Thymus (tissue), 11 donors: ENCODE data around the gene HDAC8. TPM values are rescaled to one million over a fixed set of nuclear protein-coding genes. Genes with fewer than 3 reads are reported as not detected.

ENCODE experiments used
- DNase-seq, 9 donors: peaks; one replicate each; pipeline ENCODE4 v3.0.0-alpha.2; 2013; ENCODE audit warnings: low spot score in 9 of 9, low read depth in 6 of 9, missing footprints in 1 of 9
- H3K27ac ChIP-seq, 2 donors: one replicate each; pipeline ENCODE4 v1.5.1; 2013; ENCODE audit warnings: control low read depth in 1 of 2, low read depth in 1 of 2, low read length in 1 of 2, mild to moderate bottlenecking in 1 of 2, moderate library complexity in 1 of 2
- H3K27me3 ChIP-seq, 2 donors: one replicate each; pipeline ENCODE4 v1.5.1; 2013; ENCODE audit warnings: low read length in 1 of 2; ENCODE audit not compliant: control insufficient read depth in 2 of 2, insufficient read depth in 1 of 2
- H3K36me3 ChIP-seq, 2 donors: one replicate each; pipeline ENCODE4 v1.5.1; 2013; ENCODE audit warnings: low read length in 1 of 2, mild to moderate bottlenecking in 1 of 2, moderate library complexity in 1 of 2; ENCODE audit not compliant: control insufficient read depth in 2 of 2, insufficient read depth in 2 of 2
- H3K4me1 ChIP-seq, 2 donors: one replicate each; pipeline ENCODE4 v1.5.1; 2013; ENCODE audit warnings: low read length in 2 of 2; ENCODE audit not compliant: control insufficient read depth in 2 of 2, insufficient read depth in 2 of 2
- H3K4me3 ChIP-seq, 2 donors: one replicate each; pipeline ENCODE4 v1.5.1; 2013; ENCODE audit warnings: low read length in 2 of 2, control low read depth in 1 of 2, mild to moderate bottlenecking in 1 of 2
- H3K9me3 ChIP-seq, 2 donors: one replicate each; pipeline ENCODE4 v1.5.1; 2013; ENCODE audit warnings: low read length in 1 of 2, mild to moderate bottlenecking in 1 of 2; ENCODE audit not compliant: control insufficient read depth in 2 of 2, insufficient read depth in 1 of 2
- WGBS: extraction: QIAGEN DNeasy Blood & Tissue Kit; methylation state at CpG from one replicate; pipeline ENCODE4 v1.1.7; 2013; 5-methylcytosine and 5-hydroxymethylcytosine counted together
- polyA plus RNA-seq: library from polyadenylated mRNA; stranded (reverse); fragments of 200-250 nt; gene quantifications from one replicate; pipeline ENCODE4 v1.2.3, GENCODE V29; 2013
- total RNA-seq: library from RNA; stranded (reverse); fragments of 120-200 nt; gene quantifications from one replicate; pipeline ENCODE4 v1.2.4, GENCODE V29; 2013
- donor health status: healthy.

Gene HDAC8
- total and polyA plus RNA-seq, 2 donors, result 15.4 to 27.1 TPM

DNA sequence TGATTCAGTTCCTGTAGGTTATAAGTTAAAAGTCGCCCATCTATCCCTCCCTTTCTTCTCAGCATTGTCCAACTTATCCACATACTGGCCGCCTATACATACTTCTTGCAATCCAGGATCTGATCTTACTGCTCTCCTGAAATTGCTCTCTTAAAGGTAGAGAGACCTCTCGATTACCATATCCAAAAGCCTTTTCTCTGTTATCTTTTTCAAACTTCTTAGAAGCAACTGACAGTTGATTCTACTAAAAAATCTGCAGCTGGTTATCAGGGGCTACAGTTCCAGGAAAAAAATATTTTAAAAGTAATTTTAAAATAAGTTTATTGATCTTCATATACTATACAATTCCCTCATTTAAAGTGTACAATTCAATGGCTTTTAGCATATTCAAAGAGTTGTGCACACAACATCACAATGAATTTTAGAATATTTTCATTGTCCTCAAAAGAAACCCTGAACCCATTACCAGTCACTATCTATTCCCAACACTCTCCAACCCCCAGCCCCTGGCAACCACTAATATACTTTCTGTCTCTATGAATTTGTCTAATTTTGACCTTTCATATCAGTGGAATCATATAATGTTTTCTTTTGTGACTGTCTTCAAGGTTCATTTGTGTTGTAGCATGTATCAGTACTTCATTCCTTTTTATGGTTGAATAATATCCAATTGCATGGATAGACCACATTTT is 102.0 kb downstream of the HDAC8 start:
- over 99% methylated on average over 3 of the region's 3 CpGs for WGBS
- DNase-seq, result no peak

DNA sequence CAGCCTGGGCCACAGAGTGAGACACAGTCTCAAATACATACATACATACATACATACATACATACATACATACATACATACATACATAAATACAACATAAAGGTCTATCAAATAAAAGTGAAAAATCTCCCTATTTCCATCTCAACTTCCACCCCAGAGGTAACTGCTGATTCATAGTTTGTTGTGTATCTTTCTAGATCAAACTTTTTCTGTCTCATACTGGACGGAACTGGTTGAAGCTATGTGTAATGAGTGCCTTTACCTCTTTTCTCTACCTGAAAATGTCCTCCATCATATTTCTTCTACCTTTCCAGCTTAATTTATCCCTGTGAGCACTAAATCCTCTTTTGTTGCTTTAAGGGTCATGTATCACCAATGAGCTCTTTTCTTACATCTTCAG is 102.5 kb downstream of the HDAC8 start:
- no peak overlapping the region for H3K27ac ChIP-seq
- WGBS, result 100% methylated on average over 1 of the region's 1 CpG
- H3K36me3 ChIP-seq, result peaks cover 0 to 3% of the 10 kb centered on the region in 2 donors
- no peaks in the 10 kb centered on the region for H3K9me3 ChIP-seq
- H3K27me3 ChIP-seq, result no peaks in the 10 kb centered on the region
- no peaks in the 10 kb centered on the region for H3K4me1 ChIP-seq
- no peak for DNase-seq
- no peak overlapping the region for H3K4me3 ChIP-seq

More for the DNA sequence above, 102.0 kb downstream of the HDAC8 start:
- Histone ChIP-seq H3K4me3 (no peak overlapping the region), H3K27me3 (no peaks in the 10 kb centered on the region), H3K4me1 (no peaks in the 10 kb centered on the region), H3K36me3 (peaks cover 0 to 3% of the 10 kb centered on the region in 2 donors), H3K9me3 (no peaks in the 10 kb centered on the region), H3K27ac (no peak overlapping the region)

DNA sequence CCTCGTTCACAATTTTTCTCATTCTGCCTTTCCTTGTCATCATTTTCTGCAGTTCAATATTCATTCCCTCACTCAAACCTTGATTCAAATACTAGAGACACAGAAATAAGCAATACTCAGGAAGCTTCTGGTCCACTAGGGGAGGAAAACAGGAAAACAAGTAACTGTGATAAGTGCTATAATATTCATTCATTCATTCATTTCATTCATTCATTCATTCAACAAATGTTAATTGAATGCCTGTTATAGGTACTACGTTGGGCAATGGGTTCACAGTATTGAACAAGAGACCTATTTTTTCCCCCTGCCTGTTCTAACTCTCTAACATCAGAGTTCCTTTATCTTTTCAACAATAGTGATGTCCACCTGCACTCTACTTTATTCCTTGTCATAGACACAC is 104.0 kb downstream of the HDAC8 start:
- 99% methylated on average over 2 of the region's 2 CpGs for WGBS
- DNase-seq, result no peak
- H3K27me3 ChIP-seq, result no peaks in the 10 kb centered on the region
- no peaks in the 10 kb centered on the region for H3K4me1 ChIP-seq
- H3K4me3 ChIP-seq, result no peak overlapping the region
- H3K36me3 ChIP-seq, result no peaks in the 10 kb centered on the region
- no peaks in the 10 kb centered on the region for H3K9me3 ChIP-seq
- no peak overlapping the region for H3K27ac ChIP-seq

DNA sequence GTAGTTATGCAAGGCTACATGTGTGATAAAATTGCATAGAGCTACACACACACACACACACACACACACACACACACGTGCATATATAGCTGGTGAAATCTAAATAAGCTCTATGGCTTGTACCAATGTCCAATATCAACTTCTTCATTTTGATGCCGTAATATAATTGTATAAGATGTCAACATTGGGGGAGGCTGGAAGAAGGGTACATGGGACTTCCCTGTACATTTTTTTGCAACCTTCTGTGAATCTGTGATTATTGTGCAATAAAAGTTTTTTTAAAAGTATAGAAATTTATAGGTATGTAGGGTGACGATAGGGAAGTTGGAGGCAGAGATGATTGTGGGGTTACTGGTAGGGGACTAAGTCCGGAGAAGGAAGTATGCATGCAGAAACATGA is 105.5 kb downstream of the HDAC8 start:
- H3K27ac ChIP-seq, result no peak overlapping the region
- H3K27me3 ChIP-seq, result no peaks in the 10 kb centered on the region
- DNase-seq, result no peak
- no peaks in the 10 kb centered on the region for H3K9me3 ChIP-seq
- 95% methylated on average over 4 of the region's 4 CpGs for WGBS
- H3K4me1 ChIP-seq, result no peaks in the 10 kb centered on the region
- H3K36me3 ChIP-seq, result no peaks in the 10 kb centered on the region
- H3K4me3 ChIP-seq, result no peak overlapping the region

DNA sequence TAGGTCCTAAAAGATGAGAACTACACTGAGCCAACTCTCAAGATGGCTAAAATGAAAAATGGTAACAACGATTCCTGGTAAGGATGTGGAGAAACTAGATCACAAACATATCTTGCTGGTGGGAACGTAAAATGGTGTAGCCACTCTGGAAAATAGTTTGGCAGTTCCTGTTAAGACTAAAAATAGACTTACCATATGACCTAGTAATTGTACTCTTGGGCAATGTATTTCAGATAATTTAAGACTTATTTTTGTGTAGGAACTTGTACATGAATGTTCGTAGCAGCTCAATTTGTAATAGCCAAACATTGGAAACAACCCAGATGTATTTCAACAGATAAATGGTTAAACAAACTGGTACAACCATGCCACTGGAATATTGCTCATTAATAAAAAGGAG is 106.2 kb downstream of the HDAC8 start:
- WGBS, result 96% methylated on average over 3 of the region's 3 CpGs
- no peaks in the 10 kb centered on the region for H3K9me3 ChIP-seq
- H3K4me1 ChIP-seq, result no peaks in the 10 kb centered on the region
- H3K36me3 ChIP-seq, result no peaks in the 10 kb centered on the region
- no peak overlapping the region for H3K4me3 ChIP-seq
- no peaks in the 10 kb centered on the region for H3K27me3 ChIP-seq
- no peak for DNase-seq
- no peak overlapping the region for H3K27ac ChIP-seq

DNA sequence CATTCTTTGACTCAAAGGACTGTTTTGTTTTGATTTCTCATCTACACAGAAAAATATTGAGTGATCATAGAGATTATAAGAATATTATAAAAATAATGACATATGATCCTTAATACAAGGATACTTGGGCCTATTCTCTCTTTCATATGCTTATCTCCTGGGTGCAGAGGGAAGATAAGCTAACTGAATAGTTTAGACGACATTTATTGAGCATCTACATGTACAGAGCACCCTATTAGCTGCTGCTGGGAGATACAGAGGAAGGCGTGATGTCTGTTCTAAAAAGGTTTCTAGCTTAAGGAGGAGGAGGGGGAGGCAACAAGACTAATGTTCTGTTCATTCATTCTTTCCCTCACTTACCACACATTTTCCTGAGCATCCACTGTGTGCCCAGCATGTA is 106.8 kb downstream of the HDAC8 start:
- Histone ChIP-seq H3K9me3 (no peaks in the 10 kb centered on the region), H3K4me3 (no peak overlapping the region), H3K27me3 (no peaks in the 10 kb centered on the region), H3K4me1 (no peaks in the 10 kb centered on the region), H3K27ac (no peak overlapping the region), H3K36me3 (no peaks in the 10 kb centered on the region)
- WGBS, result 95% methylated on average over 2 of the region's 2 CpGs
- DNase-seq, result no peak

DNA sequence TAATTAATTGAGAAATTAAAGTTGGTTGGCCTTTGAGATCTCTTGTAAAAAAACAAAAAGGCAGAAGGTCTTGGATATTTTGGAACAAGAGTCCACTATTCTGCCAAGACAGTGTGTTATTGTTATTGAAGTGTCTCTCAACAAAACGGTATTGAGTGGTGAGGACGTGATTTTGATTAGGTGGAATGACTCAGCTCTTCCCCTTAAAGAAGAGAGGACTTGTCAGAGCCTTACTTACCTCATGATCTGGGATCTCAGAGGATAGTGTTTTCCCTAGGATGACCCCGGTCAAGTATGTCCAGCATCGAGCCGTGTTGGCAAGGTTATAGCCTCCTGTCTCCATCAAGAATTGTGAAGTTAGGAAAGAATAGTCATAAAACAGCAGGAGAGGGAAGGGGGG is 110.9 kb downstream of the HDAC8 start:
- Histone ChIP-seq H3K9me3 (no peaks in the 10 kb centered on the region), H3K27me3 (no peaks in the 10 kb centered on the region), H3K4me1 (no peaks in the 10 kb centered on the region), H3K36me3 (no peaks in the 10 kb centered on the region), H3K27ac (no peak overlapping the region), H3K4me3 (no peak overlapping the region)
- 97% methylated on average over 5 of the region's 5 CpGs for WGBS
- DNase-seq, result no peak

DNA sequence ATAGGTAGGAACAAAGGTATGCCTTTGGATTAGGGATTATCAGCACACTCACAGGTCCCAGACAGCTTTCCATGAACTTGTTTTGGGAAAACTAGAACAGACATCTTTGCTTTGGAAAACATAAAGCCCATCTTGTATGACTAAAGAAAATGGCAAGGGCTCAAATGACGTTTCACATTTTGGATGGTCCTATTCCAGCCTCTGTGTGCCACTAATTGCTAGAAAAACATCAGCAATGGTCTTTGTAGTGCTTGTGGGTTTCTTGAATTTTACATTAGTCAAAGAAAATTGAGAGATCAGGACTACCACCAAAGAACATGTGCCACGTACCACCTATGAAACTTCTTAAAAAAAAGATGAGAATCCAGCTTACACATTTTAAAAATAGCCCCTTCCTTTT is 111.4 kb downstream of the HDAC8 start:
- Histone ChIP-seq H3K4me3 (no peak overlapping the region), H3K36me3 (no peaks in the 10 kb centered on the region), H3K9me3 (no peaks in the 10 kb centered on the region), H3K4me1 (no peaks in the 10 kb centered on the region), H3K27ac (no peak overlapping the region), H3K27me3 (no peaks in the 10 kb centered on the region)
- DNase-seq, result no peak
- 95% methylated on average over 2 of the region's 2 CpGs for WGBS

DNA sequence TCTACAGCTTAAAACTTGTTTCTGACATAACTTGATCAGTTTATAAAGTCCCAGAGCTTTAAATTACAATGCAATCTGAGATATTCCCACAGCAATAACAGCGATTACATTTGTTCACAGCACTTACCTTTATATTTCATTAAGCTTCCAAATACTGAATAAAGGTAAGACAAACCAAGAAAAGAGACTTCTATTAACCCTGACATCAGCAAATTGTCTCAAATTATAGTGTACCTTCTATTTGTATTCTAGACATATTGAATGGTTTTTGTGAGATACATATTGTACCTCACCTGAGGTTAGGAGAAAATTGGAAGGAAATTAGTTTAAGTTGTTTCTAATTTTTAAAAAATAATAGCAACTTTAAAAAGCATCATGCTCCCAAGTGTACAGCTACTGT is 111.9 kb downstream of the HDAC8 start:
- H3K9me3 ChIP-seq, result no peaks in the 10 kb centered on the region
- no peaks in the 10 kb centered on the region for H3K4me1 ChIP-seq
- DNase-seq, result no peak
- H3K4me3 ChIP-seq, result no peak overlapping the region
- 98% methylated on average over 1 of the region's 1 CpG for WGBS
- H3K27me3 ChIP-seq, result no peaks in the 10 kb centered on the region
- no peak overlapping the region for H3K27ac ChIP-seq
- H3K36me3 ChIP-seq, result no peaks in the 10 kb centered on the region
